GM23338 (cell line): Measurements from ENCODE around the gene ANO1.

ENCODE experiments used
- CREB1 ChIP-seq: fragments of 250-450 bp; sonication (Bioruptor Pico); IDR thresholded peaks from 2 replicates; pipeline ENCODE4 v1.5.0; 2020; ENCODE audit warnings: low read depth, mild to moderate bottlenecking, moderate library complexity
- EZH2 ChIP-seq: fragments of 200-600 bp; sonication (generic); IDR thresholded peaks from one replicate; pipeline ENCODE4 v1.8.0; 2017; ENCODE audit warnings: antibody characterized with exemption, mild to moderate bottlenecking, low read depth; ENCODE audit not compliant: unreplicated experiment
- EZH2phosphoT487 ChIP-seq: fragments of 200-600 bp; sonication (generic); IDR thresholded peaks from one replicate; pipeline ENCODE4 v1.8.1; 2018; ENCODE audit warnings: antibody characterized with exemption; ENCODE audit not compliant: unreplicated experiment
- POLR2AphosphoS5 ChIP-seq: IDR thresholded peaks from 2 replicates; pipeline ENCODE4 v1.6.1; 2016; ENCODE audit warnings: antibody characterized with exemption, low read depth
- ZNF331 ChIP-seq: fragments of 250-450 bp; sonication (Bioruptor Pico); IDR thresholded peaks from 2 replicates; pipeline ENCODE4 v1.5.0; 2020; ENCODE audit warnings: low read depth, mild to moderate bottlenecking, moderate library complexity
- TF ChIP-seq, protein P1 (sequence below), 2 experiments: fragments of 200-600 bp in 1 of 2; sonication (generic) in 1 of 2; conservative IDR thresholded peaks; 2 replicates each; pipeline versions ENCODE4 v1.5.1 to v1.6.1; 2016 to 2017; ENCODE audit warnings: antibody characterized with exemption in 2 of 2, low read depth in 2 of 2, mild to moderate bottlenecking in 2 of 2, moderate library complexity in 1 of 2
- TF ChIP-seq, protein P2 (sequence below): IDR thresholded peaks from one replicate; pipeline ENCODE4 v1.6.1; 2018; ENCODE audit warnings: antibody characterized with exemption; ENCODE audit not compliant: unreplicated experiment

GRCh38 chr11:70158757-70159389, 80.8 kb downstream of the ANO1 start:
- TF ChIP-seq, protein P1, sequence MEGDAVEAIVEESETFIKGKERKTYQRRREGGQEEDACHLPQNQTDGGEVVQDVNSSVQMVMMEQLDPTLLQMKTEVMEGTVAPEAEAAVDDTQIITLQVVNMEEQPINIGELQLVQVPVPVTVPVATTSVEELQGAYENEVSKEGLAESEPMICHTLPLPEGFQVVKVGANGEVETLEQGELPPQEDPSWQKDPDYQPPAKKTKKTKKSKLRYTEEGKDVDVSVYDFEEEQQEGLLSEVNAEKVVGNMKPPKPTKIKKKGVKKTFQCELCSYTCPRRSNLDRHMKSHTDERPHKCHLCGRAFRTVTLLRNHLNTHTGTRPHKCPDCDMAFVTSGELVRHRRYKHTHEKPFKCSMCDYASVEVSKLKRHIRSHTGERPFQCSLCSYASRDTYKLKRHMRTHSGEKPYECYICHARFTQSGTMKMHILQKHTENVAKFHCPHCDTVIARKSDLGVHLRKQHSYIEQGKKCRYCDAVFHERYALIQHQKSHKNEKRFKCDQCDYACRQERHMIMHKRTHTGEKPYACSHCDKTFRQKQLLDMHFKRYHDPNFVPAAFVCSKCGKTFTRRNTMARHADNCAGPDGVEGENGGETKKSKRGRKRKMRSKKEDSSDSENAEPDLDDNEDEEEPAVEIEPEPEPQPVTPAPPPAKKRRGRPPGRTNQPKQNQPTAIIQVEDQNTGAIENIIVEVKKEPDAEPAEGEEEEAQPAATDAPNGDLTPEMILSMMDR (conservative IDR thresholded peaks at IDR 0.05; ENCODE audit: low read depth in 2 of 2), result no peak
- no peak for TF ChIP-seq EZH2phosphoT487
- no peak for TF ChIP-seq POLR2AphosphoS5
- TF ChIP-seq ZNF331 (CRISPR knock-in tag), result no peak
- TF ChIP-seq, protein P2, sequence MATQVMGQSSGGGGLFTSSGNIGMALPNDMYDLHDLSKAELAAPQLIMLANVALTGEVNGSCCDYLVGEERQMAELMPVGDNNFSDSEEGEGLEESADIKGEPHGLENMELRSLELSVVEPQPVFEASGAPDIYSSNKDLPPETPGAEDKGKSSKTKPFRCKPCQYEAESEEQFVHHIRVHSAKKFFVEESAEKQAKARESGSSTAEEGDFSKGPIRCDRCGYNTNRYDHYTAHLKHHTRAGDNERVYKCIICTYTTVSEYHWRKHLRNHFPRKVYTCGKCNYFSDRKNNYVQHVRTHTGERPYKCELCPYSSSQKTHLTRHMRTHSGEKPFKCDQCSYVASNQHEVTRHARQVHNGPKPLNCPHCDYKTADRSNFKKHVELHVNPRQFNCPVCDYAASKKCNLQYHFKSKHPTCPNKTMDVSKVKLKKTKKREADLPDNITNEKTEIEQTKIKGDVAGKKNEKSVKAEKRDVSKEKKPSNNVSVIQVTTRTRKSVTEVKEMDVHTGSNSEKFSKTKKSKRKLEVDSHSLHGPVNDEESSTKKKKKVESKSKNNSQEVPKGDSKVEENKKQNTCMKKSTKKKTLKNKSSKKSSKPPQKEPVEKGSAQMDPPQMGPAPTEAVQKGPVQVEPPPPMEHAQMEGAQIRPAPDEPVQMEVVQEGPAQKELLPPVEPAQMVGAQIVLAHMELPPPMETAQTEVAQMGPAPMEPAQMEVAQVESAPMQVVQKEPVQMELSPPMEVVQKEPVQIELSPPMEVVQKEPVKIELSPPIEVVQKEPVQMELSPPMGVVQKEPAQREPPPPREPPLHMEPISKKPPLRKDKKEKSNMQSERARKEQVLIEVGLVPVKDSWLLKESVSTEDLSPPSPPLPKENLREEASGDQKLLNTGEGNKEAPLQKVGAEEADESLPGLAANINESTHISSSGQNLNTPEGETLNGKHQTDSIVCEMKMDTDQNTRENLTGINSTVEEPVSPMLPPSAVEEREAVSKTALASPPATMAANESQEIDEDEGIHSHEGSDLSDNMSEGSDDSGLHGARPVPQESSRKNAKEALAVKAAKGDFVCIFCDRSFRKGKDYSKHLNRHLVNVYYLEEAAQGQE, result no peak
- no peak for TF ChIP-seq EZH2
- TF ChIP-seq CREB1 (CRISPR knock-in tag), result no peak
